ENCODE results near the gene RSAD1. TPM values are rescaled to one million over a fixed set of nuclear protein-coding genes. Genes with fewer than 3 reads are reported as not detected.

Gene RSAD1
- 34.3 TPM for total RNA-seq
- long read RNA-seq, transcript RSAD1-201 (9 exons, 2,528 nt): major isoform, 41 of 58 reads
- long read RNA-seq, partial matches to known transcripts: 4 of 58 reads
- long read RNA-seq, other reads (novel, unspliced or antisense): 10 of 58 reads

DNA sequence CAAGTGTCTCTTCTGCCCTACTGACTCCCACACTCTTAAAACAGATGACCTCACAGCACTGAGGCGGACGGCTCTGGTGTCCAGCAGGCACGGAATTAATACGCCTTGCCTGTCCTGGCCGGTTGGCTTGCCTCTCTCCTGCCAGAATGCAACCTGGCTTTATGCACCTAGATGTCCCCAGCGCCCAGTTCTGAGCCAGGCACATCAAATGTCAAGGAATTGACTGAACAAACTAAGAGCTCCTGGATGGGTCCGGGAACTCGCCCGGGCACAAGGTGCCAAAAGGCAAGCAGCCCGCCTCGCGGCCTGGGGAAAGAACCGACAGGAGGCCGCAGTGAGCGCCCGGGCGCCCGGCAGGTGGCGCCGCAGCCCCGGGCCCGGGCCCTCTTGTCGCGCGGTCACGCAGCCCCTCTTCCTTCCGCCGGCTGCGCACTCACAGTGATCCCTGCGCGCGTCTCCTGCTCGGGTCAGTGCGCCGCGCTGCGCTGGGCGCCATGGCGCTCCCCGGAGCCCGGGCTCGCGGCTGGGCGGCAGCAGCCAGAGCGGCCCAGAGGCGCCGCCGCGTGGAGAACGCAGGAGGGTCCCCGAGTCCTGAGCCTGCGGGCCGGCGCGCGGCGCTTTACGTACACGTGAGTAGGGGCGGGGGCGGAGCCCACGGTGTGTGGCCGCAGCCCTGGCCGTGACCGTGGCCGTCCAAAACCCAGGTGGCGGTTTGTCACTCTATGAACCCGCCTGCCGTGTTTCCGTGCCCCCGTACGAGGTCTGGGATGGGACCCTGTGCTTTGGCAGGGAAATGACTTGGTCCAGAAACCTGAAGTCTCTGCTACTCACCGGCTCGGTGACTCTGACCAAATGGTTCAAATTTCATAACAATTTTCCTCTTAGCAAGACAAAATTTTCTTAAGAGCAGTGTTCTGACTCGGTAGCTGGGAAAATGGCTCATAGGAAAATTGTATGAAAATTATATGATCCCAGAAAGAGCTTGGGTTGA lies at the start of gene RSAD1:
Gene RSAD1 (plus strand): TSS at position 470 of the 991 bp plus-strand sequence. CDS start 25 bp downstream, at position 495.
- ATAC-seq: peak; percentile 94
- H3K27ac ChIP-seq: peak within 1 kb of the TSS; percentile 73
- no peaks in the 10 kb centered on the region for H3K27me3 ChIP-seq
- intact Hi-C loops (cut with DNase I): no loop called here
- peak within 1 kb of the TSS; percentile 89 for H3K4me3 ChIP-seq
- peaks cover 14% of the 10 kb centered on the region for H3K4me1 ChIP-seq
- H3K9me3 ChIP-seq: no peaks in the 10 kb centered on the region
- peaks cover 16% of the 10 kb centered on the region for H3K36me3 ChIP-seq
- TF ChIP-seq, protein P1, sequence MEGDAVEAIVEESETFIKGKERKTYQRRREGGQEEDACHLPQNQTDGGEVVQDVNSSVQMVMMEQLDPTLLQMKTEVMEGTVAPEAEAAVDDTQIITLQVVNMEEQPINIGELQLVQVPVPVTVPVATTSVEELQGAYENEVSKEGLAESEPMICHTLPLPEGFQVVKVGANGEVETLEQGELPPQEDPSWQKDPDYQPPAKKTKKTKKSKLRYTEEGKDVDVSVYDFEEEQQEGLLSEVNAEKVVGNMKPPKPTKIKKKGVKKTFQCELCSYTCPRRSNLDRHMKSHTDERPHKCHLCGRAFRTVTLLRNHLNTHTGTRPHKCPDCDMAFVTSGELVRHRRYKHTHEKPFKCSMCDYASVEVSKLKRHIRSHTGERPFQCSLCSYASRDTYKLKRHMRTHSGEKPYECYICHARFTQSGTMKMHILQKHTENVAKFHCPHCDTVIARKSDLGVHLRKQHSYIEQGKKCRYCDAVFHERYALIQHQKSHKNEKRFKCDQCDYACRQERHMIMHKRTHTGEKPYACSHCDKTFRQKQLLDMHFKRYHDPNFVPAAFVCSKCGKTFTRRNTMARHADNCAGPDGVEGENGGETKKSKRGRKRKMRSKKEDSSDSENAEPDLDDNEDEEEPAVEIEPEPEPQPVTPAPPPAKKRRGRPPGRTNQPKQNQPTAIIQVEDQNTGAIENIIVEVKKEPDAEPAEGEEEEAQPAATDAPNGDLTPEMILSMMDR (IDR thresholded peaks at IDR 0.05): peak; percentile 92
- peak; percentile 93 for DNase-seq

DNA sequence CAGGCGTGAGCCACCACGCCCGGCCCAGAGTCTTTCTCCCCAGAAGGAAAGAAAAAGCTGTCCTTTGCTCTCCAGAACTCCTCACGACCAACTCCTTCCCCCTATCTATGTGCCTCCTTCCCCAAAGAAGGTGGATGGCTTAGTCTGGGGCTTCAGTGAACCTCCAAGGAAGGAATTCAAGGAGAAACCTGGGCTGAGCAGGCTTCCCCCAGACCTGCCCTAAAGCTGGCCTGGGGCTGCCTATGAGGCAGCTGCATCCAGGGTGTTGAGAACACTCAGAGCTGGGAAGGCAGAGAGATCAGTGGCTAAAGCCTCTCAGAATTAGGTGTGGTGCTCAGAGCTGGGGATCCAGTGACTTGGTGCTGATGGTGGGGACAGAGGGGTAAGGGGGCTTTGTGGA lies 48.9 kb upstream of the RSAD1 start:
- DNase-seq (no peak), ATAC-seq (no peak)
- no peak overlapping the region for H3K27ac ChIP-seq
- TF ChIP-seq, protein P1 (IDR thresholded peaks at IDR 0.05): no peak
- no peak overlapping the region for H3K4me3 ChIP-seq
- H3K4me1 ChIP-seq: peaks cover 28% of the 10 kb centered on the region
- H3K36me3 ChIP-seq: no peaks in the 10 kb centered on the region
- H3K27me3 ChIP-seq: no peaks in the 10 kb centered on the region
- intact Hi-C loops (cut with DNase I): no loop called here
- no peaks in the 10 kb centered on the region for H3K9me3 ChIP-seq

DNA sequence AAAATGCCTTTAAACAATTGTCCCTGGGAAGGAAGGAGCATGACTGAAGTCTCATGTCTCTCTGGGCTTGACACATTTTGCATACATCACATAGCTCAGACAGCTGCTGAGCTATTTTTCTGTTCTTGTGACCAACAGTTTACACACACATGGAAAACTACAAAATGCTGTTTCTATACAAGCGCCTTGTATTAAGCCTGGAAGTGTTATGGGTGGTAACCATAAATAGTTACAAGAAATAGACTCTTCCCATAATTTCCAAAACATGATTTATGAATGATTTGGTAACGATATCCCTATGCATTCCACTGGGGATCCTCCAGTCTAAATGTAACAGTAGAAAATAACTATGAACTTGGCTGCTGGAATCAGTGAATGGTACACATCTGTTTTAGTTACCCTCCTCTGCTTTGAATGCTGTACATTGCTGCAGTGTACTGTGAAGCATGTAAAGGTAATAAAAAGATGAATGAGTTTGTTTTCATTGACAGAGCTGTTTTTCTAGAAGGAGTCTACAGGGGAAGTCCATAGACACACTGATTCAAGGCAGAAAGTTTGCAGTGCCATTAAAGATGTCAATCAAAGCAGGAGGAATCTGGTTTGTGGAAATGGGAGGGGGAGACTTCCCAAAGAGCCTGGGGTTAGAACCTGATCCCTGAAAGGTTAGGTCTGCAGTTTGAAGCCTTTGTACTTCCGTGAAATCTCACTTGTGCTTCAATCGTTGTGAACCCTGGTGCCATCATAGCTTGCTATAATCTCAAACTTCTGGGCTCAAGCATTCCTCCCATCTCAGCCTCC lies 47.6 kb upstream of the RSAD1 start:
- H3K27ac ChIP-seq: no peak overlapping the region
- no peaks in the 10 kb centered on the region for H3K27me3 ChIP-seq
- TF ChIP-seq, protein P1 (IDR thresholded peaks at IDR 0.05): no peak
- DNase-seq (no peak), ATAC-seq (no peak)
- no peak overlapping the region for H3K4me3 ChIP-seq
- H3K9me3 ChIP-seq: no peaks in the 10 kb centered on the region
- H3K36me3 ChIP-seq: no peaks in the 10 kb centered on the region
- intact Hi-C loops (cut with DNase I): no loop called here
- H3K4me1 ChIP-seq: peaks cover 21% of the 10 kb centered on the region

DNA sequence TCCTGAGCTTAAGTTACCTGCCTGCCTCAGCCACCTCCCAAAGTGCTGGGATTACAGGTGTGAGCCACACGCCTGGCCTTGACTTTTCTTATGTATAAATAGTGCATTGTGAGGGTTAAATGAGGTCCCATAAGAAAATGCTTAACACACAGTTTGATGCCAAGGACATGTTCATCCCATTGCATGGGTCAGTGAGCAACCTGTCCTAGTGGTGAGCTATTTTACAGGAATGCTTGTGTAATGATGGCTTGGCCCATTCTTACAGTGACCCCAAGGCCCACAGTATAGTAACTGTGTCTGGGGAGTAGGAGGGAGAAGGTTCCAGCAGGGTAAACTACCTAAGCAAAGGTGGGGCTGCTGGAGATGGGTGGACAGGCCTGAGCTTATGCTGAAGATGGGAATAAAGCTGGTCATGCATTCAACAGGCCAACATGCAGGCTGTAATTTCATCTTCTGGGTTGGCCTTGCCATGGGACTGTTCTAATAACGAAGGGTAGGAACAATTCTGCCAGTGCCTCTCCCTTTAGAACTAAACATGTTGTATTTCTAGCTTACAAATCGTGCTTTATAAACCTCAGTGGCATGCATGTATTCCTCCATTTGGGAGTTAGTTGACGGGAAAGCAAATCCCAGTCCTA lies 46.4 kb upstream of the RSAD1 start:
- DNase-seq (no peak), ATAC-seq (no peak)
- Histone ChIP-seq H3K9me3 (no peaks in the 10 kb centered on the region), H3K27ac (no peak overlapping the region), H3K36me3 (no peaks in the 10 kb centered on the region), H3K4me3 (no peak overlapping the region), H3K4me1 (peaks cover 11% of the 10 kb centered on the region), H3K27me3 (no peaks in the 10 kb centered on the region)
- intact Hi-C loops (cut with DNase I): no loop called here
- TF ChIP-seq, protein P1 (IDR thresholded peaks at IDR 0.05): no peak

DNA sequence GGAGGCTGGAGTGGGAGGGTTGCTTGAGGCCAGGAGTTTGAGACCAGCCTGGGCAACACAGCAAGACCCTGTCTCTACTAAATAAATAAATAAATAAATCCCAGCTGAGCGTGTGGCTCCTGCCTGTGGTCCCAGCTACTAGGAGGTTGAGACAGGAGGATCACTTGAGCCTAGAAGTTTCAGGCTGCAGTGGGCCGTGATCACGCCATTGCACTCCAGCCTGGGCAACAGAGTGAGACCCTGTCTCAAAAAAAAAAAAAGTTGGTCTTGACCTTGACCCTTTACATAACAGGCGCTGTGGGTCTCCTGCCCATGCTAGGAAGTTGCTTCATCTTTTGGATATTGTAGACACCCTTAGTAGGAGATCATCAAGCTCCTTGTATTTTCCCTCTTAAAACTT lies 41.3 kb upstream of the RSAD1 start:
- Histone ChIP-seq H3K27me3 (no peaks in the 10 kb centered on the region), H3K4me3 (no peak overlapping the region), H3K36me3 (no peaks in the 10 kb centered on the region), H3K27ac (no peak overlapping the region), H3K9me3 (no peaks in the 10 kb centered on the region), H3K4me1 (peaks cover under 1% of the 10 kb centered on the region)
- TF ChIP-seq, protein P1 (IDR thresholded peaks at IDR 0.05): no peak
- DNase-seq (no peak), ATAC-seq (no peak)
- intact Hi-C loops (cut with DNase I): no loop called here

Measured in upper lobe of right lung (tissue), 1 donor.